ENCODE results near the gene WWOX. TPM values are rescaled to one million over a fixed set of nuclear protein-coding genes. Genes with fewer than 3 reads are reported as not detected.

The WWOX gene
- total RNA-seq, 1 donor from 2014 or later: 106 TPM

DNA sequence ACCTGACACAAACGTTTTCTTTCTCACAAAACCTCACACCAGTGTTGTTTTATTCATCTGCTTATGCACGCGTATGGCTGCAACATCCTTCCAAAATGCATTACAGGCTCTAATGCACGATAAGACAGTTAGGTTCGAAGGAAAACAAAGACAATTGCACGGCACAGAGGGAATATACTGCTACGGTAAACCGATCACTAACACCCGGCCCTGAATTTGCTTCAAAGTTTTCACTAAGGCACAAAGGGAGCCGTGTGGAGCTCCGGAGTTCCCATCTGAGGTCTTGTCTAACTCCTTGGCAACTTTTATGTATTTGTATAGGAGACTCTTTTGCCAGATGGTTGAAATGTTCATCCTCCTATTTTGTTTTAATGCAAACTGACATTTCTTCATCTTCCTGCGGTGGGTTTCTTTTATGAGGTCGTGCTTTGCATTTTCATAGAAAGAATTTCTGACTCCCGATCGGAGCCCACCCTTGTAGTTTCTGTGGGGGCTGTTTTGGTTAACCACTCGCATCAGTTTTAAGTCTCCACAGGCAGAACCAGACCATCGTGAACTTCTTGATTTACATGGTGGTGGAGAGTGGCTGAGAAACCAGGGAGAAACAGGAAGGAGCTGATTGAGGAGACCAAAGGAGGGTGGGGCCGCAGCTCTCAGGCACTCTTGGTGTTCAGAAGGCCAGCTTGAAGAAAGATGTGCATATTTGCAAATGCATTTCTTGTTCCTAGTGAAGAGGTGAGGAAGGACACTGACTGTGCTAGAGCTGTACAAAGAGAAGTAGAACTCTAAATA is 984.2 kb downstream of the WWOX start:
- intact Hi-C loops (cut with DNase I): no loop called here
- Histone ChIP-seq H3K27ac (no peak overlapping the region), H3K4me3 (no peak overlapping the region), H3K9me3 (no peaks in the 10 kb centered on the region), H3K27me3 (no peaks in the 10 kb centered on the region), H3K4me1 (no peaks in the 10 kb centered on the region), H3K36me3 (no peaks in the 10 kb centered on the region)
- TF ChIP-seq, protein P1, sequence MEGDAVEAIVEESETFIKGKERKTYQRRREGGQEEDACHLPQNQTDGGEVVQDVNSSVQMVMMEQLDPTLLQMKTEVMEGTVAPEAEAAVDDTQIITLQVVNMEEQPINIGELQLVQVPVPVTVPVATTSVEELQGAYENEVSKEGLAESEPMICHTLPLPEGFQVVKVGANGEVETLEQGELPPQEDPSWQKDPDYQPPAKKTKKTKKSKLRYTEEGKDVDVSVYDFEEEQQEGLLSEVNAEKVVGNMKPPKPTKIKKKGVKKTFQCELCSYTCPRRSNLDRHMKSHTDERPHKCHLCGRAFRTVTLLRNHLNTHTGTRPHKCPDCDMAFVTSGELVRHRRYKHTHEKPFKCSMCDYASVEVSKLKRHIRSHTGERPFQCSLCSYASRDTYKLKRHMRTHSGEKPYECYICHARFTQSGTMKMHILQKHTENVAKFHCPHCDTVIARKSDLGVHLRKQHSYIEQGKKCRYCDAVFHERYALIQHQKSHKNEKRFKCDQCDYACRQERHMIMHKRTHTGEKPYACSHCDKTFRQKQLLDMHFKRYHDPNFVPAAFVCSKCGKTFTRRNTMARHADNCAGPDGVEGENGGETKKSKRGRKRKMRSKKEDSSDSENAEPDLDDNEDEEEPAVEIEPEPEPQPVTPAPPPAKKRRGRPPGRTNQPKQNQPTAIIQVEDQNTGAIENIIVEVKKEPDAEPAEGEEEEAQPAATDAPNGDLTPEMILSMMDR (IDR thresholded peaks at IDR 0.05): no peak
- DNase-seq (ENCODE audit: low spot score in 2 of 2): no peak

DNA sequence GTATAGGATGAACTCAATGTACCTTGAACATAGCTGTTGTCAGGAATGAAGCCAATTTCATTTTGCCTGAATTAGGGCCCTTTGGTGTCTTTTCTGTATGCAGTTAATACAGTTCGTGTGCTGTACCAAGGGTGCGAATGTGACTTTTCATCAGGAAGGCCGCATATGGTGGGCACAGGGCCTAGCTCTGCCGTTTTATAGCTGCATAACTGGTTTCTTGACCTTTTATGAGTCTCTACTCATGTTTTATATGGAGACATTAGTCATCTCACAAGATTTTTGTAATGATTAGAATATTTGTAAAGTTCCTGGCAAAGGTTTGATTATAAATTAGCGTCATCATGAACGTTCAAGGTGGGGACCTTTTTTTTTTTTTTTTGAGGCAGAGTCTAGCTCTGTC is 989.5 kb downstream of the WWOX start:
- H3K36me3 ChIP-seq: no peaks in the 10 kb centered on the region
- H3K9me3 ChIP-seq: no peaks in the 10 kb centered on the region
- no peaks in the 10 kb centered on the region for H3K4me1 ChIP-seq
- peak in 1 of 2 donors; percentile 1 for DNase-seq (ENCODE audit: low spot score in 2 of 2)
- intact Hi-C loops (cut with DNase I): no loop called here
- H3K4me3 ChIP-seq: no peak overlapping the region
- TF ChIP-seq, protein P1 (IDR thresholded peaks at IDR 0.05): no peak
- H3K27me3 ChIP-seq: no peaks in the 10 kb centered on the region
- no peak overlapping the region for H3K27ac ChIP-seq

DNA sequence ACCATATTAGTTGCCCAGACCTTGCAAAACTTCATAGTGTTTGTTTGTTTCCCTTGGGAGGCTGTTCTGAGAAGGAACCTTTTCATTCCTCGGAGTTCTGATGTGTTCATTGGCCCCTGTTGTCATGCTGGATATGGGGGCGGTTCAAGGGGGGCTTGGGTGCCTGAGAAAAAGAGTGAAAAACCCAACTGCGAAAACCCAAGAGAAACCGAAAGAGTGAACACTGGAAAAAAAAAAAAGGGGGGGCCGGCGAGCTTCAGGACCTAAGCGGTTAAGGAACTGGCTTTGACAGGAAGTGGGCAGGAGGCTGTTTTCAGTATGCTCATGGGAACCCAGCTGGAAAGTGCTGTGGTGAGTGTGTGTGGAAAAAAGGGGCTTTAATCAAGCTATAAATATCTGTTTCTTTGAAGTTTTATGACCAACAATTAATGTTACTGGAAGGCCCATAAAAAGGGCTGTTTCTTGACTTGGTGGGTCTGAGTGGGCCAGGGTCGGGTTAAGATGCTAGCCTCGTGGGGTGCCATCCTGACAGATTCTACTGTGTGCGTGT is 990.4 kb downstream of the WWOX start:
- Histone ChIP-seq H3K4me1 (no peaks in the 10 kb centered on the region), H3K9me3 (no peaks in the 10 kb centered on the region), H3K27ac (no peak overlapping the region), H3K4me3 (peak overlapping the region in 1 of 2 donors; percentile 3), H3K36me3 (no peaks in the 10 kb centered on the region), H3K27me3 (no peaks in the 10 kb centered on the region)
- intact Hi-C loops (cut with DNase I): no loop called here
- TF ChIP-seq, protein P1 (IDR thresholded peaks at IDR 0.05): no peak
- DNase-seq (ENCODE audit: low spot score in 2 of 2): peak in 1 of 2 donors; percentile 51

DNA sequence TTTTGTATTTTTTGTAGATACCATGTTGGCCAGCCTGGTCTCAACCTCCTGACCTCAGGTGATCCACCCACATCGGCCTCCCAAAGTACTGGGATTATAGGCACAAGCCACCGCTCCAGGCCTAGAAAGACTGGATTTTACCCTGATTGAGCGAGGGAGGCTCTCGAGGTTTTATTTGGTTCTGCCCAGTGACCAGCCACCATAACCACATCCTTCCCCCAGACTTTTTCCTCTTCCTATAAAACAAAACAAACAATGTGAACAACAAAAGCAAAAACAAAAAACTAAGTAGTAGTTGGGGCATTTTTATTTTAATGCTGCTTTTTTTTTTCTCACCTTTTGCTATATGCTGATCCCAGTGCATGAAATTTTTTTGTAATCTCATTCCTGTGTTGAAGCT is 991.5 kb downstream of the WWOX start:
- TF ChIP-seq, protein P1 (IDR thresholded peaks at IDR 0.05): no peak
- no peak overlapping the region for H3K27ac ChIP-seq
- no peak overlapping the region for H3K4me3 ChIP-seq
- no peaks in the 10 kb centered on the region for H3K4me1 ChIP-seq
- intact Hi-C loops (cut with DNase I): no loop called here
- no peaks in the 10 kb centered on the region for H3K36me3 ChIP-seq
- peak in 1 of 2 donors; percentile 48 for DNase-seq (ENCODE audit: low spot score in 2 of 2)
- H3K27me3 ChIP-seq: no peaks in the 10 kb centered on the region
- H3K9me3 ChIP-seq: no peaks in the 10 kb centered on the region

DNA sequence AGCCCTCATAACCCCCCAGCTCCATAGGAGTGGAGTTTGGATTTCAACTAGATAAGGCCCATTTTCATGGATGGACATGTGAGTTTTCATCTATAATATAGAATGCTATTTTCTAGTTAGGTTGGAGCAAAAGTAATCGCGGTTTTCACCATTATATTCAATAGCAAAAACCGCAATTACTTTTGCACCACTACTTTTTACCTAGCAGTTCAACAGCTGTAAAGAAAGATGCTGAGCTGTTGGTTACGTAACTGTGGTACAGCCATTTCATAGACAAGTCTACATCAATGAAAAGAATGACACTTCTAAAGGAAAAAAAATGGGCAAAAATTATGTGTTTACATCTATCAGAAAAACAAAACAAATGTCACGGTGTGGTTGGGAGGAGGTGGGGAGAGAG is 993.4 kb downstream of the WWOX start:
- no peaks in the 10 kb centered on the region for H3K27me3 ChIP-seq
- TF ChIP-seq, protein P1 (IDR thresholded peaks at IDR 0.05): no peak
- no peak overlapping the region for H3K27ac ChIP-seq
- peaks cover 0 to 4% of the 10 kb centered on the region in 2 donors for H3K4me1 ChIP-seq
- intact Hi-C loops (cut with DNase I): no loop called here
- H3K4me3 ChIP-seq: no peak overlapping the region
- H3K36me3 ChIP-seq: no peaks in the 10 kb centered on the region
- DNase-seq (ENCODE audit: low spot score in 2 of 2): no peak
- no peaks in the 10 kb centered on the region for H3K9me3 ChIP-seq
